Stimulated activated CD4-positive, alpha-beta T cell treated with anti-CD3 and anti-CD28 coated beads, TNF-alpha, amount 100 ng/mL, for 1 hour (primary cell): ENCODE data around the gene ZBP1.

Experiments
- DNase-seq, 3 donors: peaks; one replicate each; pipeline ENCODE4 v3.0.0-alpha.2; 2020; ENCODE audit warnings: low read depth in 3 of 3, low spot score in 1 of 3

Gene ZBP1

DNA sequence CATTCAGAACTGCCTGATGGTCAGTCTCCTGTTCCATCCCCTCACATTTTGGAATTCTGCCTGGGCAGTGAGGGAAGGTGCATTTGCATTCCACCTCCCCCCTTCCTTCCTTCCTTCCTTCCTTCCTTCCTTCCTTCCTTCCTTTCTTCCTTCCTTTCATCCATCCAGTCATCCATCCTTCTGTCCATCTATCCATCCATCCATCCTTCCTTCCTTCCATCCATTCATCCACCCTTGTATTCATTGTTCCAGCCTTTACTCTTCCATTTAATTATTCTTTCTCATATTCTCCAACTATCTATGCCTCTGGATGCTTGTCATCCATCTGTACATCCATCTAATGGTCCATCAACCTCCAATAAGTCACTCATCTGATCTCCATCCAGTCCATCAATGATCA lies 45.3 kb downstream of the ZBP1 start:
- DNase-seq, result no peak

DNA sequence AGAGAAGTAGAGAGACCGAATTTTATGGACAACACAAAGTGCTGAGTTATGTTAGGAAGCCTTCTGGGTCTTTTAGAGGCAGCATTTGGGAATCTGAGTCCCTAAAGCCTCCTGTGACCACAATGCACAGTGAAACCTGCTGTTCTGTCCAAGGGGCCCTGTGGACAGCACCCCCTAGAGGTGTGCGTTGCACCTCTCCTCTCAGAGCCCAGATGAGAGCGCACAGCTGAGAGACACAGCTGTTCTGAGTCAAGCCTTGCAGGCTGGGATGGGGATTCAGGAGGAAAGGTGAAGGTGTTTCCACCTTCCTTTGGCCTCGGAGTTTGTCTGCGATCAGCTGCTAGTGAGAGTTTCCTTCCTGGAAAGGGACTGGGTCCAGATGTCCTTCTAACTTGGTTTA lies 46.3 kb downstream of the ZBP1 start:
- DNase-seq, result no peak

DNA sequence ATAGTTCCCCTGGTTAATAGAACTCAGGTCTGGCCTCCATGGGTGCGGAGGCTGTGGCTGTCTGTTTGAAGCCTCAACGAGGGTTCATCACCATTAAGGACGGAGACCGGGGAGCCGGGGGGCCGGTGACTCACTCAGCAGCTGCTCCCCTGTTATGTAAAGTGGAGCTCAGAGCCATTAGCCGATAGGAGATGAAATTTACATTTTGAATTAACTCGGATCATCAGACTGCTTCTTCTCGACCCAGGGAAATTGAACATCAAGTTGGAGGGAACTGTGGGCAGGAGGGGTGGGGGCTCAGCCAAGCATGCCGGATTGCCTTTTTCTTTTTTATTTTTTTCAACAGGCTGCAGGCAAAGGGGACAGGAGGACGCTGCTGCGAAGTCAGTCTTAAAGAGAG lies 47.0 kb downstream of the ZBP1 start:
- DNase-seq, result no peak

DNA sequence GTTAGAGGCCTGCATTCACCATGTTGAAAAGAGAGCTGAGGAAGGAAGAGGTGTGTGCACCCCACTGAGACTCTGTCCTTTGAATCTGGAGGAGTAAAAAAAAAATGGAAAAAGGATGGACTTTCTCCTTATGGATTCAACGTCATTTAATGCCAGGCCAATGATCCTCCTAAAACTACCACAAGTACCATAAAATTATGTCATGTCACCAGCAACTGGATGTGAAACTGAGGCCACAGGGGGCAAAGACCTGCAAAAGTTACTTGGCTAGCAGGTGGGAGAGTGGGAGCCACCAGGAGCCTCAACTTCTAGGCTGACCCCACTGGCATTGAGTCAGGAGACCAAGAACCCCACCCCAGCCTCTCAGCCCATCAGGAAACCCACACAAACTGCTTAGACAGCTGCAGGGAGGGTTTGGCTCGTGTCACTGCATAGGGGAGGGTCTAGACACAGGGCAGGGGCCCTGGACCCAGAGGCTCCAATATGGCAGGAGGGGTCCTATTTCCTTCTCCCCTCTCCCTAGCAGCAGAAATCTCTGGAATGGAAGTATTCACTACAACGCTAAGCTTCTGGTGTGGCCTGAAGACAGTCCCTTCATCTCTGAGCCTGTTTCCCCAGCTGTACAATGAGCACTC lies 48.3 kb downstream of the ZBP1 start:
- no peak for DNase-seq

DNA sequence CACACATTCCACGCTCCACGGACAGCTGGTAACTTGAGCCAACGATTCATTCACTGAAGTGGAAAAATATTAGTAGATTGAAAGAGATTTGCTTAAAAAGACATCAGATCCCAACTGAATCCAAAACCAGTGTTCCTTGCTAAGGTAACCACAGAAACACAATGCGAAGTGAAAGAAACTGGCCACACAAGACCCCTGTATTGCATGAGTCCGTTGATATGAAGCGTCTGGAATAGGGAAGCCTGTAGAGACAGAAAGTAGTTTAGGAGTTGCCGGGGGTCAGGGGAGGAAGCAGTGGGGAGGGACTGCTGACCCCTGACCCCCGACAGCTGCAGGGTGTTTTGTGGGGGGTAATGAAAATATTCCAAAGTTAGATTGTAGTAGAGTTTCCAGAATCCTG lies 49.3 kb downstream of the ZBP1 start:
- no peak for DNase-seq

DNA sequence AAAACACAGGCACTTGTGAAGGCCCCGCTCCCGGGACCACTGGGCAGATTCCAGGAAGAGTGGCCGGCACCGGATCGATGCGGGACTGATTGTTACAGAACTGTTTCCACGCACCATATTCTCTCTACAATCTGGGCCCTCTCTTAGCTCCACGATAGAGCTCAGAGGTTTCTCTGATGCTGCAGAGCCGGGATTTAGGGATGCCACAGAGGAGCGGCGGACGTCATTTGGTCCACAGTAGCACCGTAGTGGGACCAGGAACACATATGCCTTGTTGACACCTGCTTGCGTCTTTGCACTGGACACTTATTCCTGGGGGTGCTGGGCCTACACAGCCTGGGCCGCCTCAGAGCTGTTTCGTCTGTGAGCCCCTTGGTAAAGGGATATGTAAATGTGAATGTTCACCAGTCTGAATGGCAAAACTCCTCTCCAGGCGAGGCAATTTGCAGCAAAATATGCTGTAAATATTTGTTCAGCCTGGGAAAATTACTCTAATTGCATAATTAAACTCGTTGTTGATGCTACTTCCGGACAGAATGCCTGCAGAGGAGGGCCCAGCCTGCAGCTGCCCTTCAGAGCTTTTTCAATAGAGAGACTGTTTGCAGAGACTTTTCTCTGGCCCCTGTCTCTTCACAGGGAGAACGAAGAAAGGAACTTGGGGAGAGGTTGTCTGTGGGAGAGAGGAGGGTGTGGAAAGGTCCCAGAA lies 49.9 kb downstream of the ZBP1 start:
- DNase-seq, result no peak

DNA sequence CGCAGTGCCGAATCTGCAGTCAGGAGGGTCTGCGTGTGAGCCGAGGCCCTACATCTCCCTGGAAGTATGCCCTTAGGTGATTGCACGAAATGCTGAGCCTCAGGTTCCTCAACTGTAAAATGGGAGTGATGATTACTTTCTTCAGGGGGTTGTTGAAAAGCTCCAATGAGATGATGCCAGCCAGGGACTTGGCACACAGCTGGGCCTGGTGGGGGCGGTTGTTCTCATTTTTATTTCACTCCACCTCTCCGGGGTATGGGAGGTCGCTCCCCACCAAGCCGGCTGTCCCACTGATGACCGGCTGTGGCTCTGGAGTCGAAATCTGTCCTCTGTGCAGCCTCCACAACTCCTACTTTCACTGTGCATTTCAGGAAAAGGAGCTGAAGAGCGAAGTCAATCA lies 51.3 kb downstream of the ZBP1 start:
- DNase-seq, result no peak

DNA sequence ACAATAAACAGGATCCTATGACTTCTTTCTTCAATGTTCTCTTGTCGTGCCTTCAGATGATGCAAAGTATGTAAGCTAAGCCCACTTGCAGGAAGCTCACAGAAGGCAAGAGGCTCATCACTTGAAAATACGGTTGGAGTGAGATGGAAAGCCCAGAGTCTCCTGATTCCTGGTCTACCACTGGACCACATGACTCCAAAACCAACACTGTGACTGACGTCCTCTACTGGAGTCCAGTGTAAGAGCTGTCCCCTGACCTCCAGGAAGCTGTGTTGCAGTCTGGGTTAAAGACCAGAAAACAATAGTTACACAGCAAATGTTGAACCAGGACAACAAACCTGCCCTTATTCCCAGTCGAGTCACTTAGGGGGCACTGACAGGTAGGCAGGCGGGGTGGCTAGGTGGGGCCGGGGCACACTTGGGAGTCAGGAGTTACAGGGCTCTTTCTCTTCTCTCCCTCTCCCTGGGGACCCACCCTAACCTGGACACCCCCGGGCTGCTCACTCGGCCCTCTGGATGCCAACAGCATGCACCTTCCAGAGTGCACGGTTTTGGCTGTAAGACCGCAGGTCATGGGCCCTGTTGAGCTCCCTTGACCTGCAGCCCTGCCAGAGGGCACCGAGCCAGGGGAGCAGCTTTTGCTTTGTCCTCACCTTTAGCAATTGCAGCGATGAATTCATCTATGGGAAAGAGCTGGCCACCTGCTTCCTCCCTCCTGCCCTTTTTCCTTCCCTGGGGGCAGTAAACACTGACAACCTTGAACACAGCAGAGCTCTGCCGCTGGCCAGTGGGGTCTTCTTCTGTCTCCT lies 51.9 kb downstream of the ZBP1 start:
- DNase-seq, result no peak

DNA sequence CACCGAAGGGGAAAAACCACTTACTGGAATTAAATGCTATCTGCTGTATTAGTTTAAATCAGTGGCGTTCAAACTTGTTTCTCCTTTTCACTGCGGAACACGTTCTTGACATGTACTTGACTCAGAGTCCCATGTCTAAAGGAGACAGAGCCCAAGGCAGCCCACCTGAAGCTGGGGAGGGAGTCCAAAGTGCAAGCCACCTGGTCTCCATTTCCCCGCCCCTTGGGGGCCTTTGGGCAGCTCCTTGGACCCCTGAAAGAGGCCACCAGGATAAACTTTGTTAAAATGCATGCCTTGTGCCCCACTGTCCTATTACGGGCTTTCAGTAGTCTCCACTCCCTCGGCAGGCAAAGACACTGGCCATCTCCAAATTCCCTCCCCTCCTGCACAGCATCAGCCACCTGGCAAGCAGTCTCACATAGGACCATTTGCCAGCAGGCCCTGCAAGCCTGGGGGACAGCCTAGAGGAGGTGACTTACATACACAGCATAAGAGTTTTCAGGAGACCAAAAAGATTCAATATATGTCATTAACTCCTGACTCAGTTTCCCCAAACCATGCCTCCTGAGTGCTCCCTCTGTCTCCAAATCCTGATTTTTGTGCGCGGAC lies 52.7 kb downstream of the ZBP1 start:
- DNase-seq, result no peak

DNA sequence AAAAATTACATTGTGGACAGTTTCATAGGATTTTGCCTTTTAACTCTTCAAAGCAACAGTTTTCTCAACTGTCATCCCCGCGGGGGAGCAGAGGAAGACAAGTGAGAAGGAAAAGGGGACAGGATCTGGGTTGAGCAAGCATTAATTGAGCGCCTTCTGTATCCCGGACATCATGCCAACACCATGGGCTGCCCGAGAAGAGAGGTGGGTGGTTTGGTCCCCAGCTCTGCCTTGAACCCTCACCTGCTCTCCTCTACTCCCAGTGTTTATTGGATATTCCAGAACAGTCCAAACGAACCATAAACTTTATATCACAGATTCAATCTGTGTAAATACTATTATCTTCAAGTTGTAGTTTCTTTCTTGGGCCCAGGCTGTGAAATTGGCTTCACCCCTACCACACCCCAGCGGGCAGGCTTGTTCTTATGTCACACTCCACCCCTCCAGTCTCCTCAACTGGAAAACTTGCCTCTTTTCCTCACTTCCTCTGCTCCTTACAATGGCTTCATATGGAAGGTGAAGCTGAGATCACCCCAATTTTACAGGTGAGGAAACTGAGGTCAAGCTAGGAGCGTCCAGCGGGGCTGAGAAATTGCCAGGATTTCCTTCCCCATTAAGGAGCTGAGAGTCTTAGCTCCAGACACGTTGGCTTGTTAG lies 53.3 kb downstream of the ZBP1 start:
- no peak for DNase-seq

DNA sequence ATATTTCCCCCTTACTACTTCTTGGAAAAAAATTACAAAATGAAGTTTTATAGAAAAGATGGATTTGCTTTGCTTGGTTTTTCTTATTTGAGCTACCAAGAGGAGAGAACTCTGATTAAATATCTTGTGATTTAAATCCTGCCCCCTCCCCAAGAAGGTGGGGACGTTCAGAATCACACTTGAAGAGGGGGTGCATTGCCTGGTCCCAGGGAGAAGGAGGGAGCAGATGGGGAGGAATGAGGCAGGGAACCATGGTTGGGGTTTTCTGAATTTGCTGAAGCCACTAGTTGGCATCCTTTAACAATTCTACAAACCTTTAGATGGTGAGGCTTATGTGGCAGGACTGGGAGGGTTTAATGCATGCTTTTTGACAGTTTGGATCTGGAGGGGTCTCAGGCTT lies 53.8 kb downstream of the ZBP1 start:
- no peak for DNase-seq

DNA sequence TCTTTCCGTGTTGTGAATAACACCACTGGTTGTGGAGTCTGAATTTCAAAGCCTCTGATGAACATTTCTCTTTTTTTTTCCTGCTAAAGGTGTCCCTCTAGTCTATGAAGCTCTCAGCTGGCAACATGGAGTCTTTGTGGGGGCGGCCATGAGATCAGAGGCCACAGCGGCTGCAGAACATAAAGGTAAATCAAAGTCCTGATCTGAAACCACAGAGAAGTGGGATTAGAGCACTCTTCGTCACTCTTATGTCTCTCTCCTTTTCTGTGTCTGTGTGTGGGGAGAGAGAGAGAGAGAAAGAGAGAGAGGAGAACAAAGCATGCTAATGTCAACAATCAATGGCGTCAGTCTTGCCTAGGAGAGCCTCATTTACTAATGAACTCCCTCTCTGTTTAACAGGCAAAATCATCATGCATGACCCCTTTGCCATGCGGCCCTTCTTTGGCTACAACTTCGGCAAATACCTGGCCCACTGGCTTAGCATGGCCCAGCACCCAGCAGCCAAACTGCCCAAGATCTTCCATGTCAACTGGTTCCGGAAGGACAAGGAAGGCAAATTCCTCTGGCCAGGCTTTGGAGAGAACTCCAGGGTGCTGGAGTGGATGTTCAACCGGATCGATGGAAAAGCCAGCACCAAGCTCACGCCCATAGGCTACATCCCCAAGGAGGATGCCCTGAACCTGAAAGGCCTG lies 55.1 kb downstream of the ZBP1 start:
- DNase-seq, result no peak

DNA sequence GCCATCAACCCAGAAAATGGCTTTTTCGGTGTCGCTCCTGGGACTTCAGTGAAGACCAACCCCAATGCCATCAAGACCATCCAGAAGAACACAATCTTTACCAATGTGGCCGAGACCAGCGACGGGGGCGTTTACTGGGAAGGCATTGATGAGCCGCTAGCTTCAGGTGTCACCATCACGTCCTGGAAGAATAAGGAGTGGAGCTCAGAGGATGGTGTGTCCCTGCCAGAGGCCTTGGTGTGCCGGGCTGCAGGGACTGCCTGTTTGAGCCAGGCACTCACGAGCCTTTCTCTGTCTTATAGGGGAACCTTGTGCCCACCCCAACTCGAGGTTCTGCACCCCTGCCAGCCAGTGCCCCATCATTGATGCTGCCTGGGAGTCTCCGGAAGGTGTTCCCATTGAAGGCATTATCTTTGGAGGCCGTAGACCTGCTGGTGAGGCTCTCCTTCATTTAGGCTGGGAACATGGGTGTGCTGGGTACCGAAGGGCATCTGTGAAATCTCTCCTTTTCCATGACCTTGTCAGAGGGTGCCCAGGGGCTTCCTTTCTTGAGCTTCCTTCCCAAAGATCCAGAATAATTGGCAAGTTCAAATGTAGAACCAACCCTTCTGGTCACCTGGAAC lies 55.9 kb downstream of the ZBP1 start:
- DNase-seq, result no peak

DNA sequence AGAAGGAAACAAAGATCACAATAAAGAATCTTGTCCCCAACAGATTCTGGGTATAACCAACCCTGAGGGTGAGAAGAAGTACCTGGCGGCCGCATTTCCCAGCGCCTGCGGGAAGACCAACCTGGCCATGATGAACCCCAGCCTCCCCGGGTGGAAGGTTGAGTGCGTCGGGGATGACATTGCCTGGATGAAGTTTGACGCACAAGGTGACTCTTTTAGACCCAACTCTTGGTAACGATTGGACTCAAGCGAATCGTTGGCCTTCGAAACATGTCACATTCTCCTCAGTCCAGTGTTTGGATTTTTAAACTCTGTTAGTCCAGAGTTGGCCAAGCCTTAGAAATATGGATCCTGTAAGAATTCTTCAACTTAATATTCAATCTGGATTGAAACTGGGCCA lies 56.7 kb downstream of the ZBP1 start:
- no peak for DNase-seq

DNA sequence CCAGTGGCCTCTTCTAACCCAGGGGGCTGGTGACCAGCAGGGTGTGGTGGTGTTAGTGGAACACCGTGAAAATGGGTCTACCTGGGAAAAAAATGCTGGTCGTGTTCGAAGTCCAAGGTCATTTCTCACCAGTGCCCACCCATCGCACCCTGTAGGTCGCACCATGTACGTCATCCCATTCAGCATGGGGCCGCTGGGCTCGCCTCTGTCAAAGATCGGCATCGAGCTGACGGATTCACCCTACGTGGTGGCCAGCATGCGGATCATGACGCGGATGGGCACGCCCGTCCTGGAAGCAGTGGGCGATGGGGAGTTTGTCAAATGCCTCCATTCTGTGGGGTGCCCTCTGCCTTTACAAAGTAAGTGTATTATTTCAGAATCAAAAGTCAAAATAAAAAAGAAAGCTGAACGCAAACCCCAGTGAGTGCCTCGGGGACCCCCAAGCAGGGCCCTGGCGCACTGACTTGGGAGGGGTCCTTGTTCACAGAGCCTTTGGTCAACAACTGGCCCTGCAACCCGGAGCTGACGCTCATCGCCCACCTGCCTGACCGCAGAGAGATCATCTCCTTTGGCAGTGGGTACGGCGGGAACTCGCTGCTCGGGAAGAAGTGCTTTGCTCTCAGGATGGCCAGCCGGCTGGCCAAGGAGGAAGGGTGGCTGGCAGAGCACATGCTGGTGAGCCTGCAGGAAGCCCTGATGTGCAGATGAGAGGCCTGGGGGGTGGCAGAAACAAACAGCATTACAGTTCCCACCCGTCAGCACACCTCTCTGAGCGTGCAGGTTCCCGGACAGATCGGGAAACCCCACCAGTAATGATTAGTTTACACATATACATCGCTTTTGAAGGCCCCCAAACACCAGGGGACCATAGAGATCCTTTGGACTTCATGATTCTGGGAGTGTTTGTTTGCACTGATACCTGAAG lies 57.4 kb downstream of the ZBP1 start:
- DNase-seq, result no peak

DNA sequence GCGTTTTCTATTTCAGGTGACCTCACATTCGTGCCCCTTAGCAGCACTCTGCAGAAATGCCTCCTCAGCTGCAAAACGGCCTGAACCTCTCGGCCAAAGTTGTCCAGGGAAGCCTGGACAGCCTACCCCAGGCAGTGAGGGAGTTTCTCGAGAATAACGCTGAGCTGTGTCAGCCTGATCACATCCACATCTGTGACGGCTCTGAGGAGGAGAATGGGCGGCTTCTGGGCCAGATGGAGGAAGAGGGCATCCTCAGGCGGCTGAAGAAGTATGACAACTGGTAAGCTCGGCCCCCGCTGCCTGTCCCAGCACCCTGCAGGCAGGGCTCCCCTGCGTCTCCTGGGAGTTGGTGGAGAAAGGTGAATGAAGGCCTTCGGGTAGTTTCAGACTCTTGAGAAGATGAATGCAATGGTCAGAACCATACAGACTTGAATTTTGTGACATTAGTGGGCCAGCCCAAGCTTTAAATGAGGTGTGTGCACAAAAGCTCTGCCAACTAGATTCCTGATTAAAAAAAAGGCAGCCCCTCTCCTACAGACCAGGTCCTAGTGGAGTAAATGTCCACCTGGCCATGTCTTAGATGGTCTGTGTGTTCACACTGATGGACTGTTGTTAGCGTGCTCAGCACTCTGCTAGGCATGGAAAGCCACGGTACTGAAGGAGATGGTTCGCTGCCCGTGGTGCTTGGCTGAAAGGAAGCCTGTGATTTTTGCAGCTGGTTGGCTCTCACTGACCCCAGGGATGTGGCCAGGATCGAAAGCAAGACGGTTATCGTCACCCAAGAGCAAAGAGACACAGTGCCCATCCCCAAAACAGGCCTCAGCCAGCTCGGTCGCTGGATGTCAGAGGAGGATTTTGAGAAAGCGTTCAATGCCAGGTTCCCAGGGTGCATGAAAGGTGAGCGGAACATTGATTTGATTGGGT lies 58.6 kb downstream of the ZBP1 start:
- DNase-seq, result no peak

DNA sequence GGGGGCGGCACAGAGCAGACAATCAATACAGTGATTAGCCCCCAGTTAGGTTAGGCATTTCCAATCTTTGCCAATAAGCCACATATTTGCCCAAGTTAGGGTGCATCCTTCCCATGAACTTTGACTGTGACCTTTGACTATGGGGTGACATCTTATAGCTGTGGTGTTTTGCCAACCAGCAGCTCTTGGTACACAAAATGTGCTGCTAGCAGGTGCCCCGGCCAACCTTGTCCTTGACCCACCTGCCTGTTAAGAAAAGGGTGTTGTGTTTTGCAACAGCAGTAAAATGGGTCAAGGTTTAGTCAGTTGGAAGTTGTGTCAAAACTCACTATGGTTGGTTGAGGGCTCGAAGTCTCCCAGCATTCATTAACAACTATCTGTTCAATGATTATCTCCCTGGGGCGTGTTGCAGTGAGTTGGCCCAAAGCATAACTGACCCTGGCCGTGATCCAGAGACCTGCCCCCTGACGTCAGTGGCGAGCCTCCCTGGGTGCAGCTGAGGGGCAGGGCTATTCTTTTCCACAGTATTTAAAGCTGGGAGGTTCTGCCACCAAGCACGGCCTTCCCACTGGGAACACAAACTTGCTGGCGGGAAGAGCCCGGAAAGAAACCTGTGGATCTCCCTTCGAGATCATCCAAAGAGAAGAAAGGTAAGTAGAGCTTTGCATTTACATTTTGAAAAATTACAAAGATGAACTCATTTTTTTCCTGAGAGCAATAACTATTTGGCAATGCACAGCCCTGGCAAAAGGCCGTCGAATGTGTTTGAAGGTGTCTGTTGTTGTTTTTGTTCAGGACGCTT lies 59.5 kb downstream of the ZBP1 start, which contains the start of gene PCK1:
TSS of gene PCK1 (plus strand) at position 557 of the 802 bp plus-strand sequence. CDS start 302 bp downstream, outside the sequence.
- DNase-seq, result no peak
